Neural cell (in vitro differentiated cells): ENCODE results near the gene PODXL2. TPM values are rescaled to one million over a fixed set of nuclear protein-coding genes. Genes with fewer than 3 reads are reported as not detected.

Experiments
- H2AFZ ChIP-seq: fragments of 200-600, 300-800 bp; sonication (generic), shearing (Covaris generic); 2 replicates; pipeline ENCODE4 v1.6.0; 2014; ENCODE audit warnings: low read depth, mild to moderate bottlenecking, antibody characterized with exemption, low read length, moderate library complexity
- H3F3A ChIP-seq: fragments of 200-600 bp; shearing (Covaris generic); 2 replicates; pipeline ENCODE4 v1.6.1; 2016; ENCODE audit warnings: mild to moderate bottlenecking, moderate library complexity, mixed read lengths, antibody characterized with exemption, low read length; ENCODE audit not compliant: insufficient read depth, poor library complexity, severe bottlenecking
- H3K27ac ChIP-seq: fragments of 200-600, 300-800 bp; sonication (generic), shearing (Covaris generic); 2 replicates; pipeline ENCODE4 v1.5.1; 2014; ENCODE audit warnings: mild to moderate bottlenecking, low read length, moderate library complexity
- H3K27me3 ChIP-seq: fragments of 300-800, 200-600 bp; sonication (generic), shearing (Covaris generic); 2 replicates; pipeline ENCODE4 v1.6.0; 2014; ENCODE audit warnings: mild to moderate bottlenecking, low read depth, low read length, moderate library complexity; ENCODE audit not compliant: insufficient read depth
- H3K36me3 ChIP-seq: fragments of 300-800, 200-600 bp; sonication (generic), shearing (Covaris generic); 2 replicates; pipeline ENCODE4 v1.5.1; 2014; ENCODE audit warnings: mild to moderate bottlenecking, antibody characterized with exemption, low read length, moderate library complexity; ENCODE audit not compliant: insufficient read depth
- H3K4me2 ChIP-seq: fragments of 300-800, 200-600 bp; sonication (generic), shearing (Covaris generic); 2 replicates; pipeline ENCODE4 v1.6.0; 2014; ENCODE audit warnings: mild to moderate bottlenecking, low read length
- H3K4me3 ChIP-seq: fragments of 300-800, 200-600 bp; sonication (generic), shearing (Covaris generic); 2 replicates; pipeline ENCODE4 v1.5.1; 2014; ENCODE audit warnings: mild to moderate bottlenecking, low read length, moderate library complexity
- H3K79me2 ChIP-seq: fragments of 200-600 bp; shearing (Covaris generic); replicated peaks from 2 replicates; pipeline ENCODE4 v1.6.0; 2014; ENCODE audit warnings: mild to moderate bottlenecking, low read length, moderate library complexity; ENCODE audit not compliant: insufficient read depth
- H3K9ac ChIP-seq: fragments of 300-800, 200-600 bp; sonication (generic), shearing (Covaris generic); 2 replicates; pipeline ENCODE4 v1.6.1; 2016; ENCODE audit warnings: mild to moderate bottlenecking, low read length, mixed read lengths
- H3K9me2 ChIP-seq: fragments of 200-600 bp; shearing (Covaris generic); 2 replicates; pipeline ENCODE4 v1.6.1; 2016; ENCODE audit warnings: mild to moderate bottlenecking, low read length, mixed read lengths; ENCODE audit not compliant: insufficient read depth
- H3K9me3 ChIP-seq: fragments of 200-600, 300-800 bp; sonication (generic), shearing (Covaris generic); 2 replicates; pipeline ENCODE4 v1.6.1; 2016; ENCODE audit warnings: mild to moderate bottlenecking, mixed run types, low read length, moderate library complexity, mixed read lengths
- H4K20me1 ChIP-seq: fragments of 200-600 bp; shearing (Covaris generic); 2 replicates; pipeline ENCODE4 v1.6.1; 2016; ENCODE audit warnings: mild to moderate bottlenecking, mixed run types; ENCODE audit not compliant: insufficient read depth
- EP300 ChIP-seq: fragments of 450-650 bp; conservative IDR thresholded peaks from 2 replicates; pipeline ENCODE4 v1.6.1; 2014; ENCODE audit warnings: antibody characterized with exemption, mild to moderate bottlenecking, moderate library complexity; ENCODE audit not compliant: poor library complexity, severe bottlenecking
- EZH2 ChIP-seq: fragments of 200-600, 300-800 bp; shearing (Covaris generic), sonication (generic); IDR thresholded peaks from 2 replicates; pipeline ENCODE4 v1.6.1; 2014; ENCODE audit warnings: antibody characterized with exemption, low read length, borderline replicate concordance, mild to moderate bottlenecking; ENCODE audit not compliant: insufficient read depth, poor library complexity, severe bottlenecking
- MXI1 ChIP-seq: fragments of 450-650 bp; conservative IDR thresholded peaks from 2 replicates; pipeline ENCODE4 v1.6.1; 2014; ENCODE audit warnings: antibody characterized with exemption, mild to moderate bottlenecking; ENCODE audit not compliant: poor library complexity, severe bottlenecking
- POLR2AphosphoS5 ChIP-seq: IDR thresholded peaks from 2 replicates; pipeline ENCODE4 v1.6.1; 2012
- polyA plus RNA-seq: library from polyadenylated mRNA; depleted of rRNA; stranded (reverse); fragments of >200 nt; gene quantifications from 2 replicates; pipeline ENCODE4 v1.2.3, GENCODE V29; 2014
- TF ChIP-seq, protein P1 (sequence below): IDR thresholded peaks from 2 replicates; pipeline ENCODE4 v1.6.1; 2012; ENCODE audit warnings: borderline replicate concordance

PODXL2 gene
- polyA plus RNA-seq, 1 donor from 2014 or later: 266 TPM

- Histone ChIP-seq H3K9ac (no peak overlapping the region), H2AFZ (no peak overlapping the region), H3K4me2 (no peak overlapping the region), H4K20me1 (no peaks in the 10 kb centered on the region), H3K36me3 (no peaks in the 10 kb centered on the region), H3K27ac (no peak overlapping the region), H3K79me2 (no peaks in the 10 kb centered on the region), H3K4me3 (peak overlapping the region; percentile 43), H3K9me2 (no peaks in the 10 kb centered on the region), H3K9me3 (no peaks in the 10 kb centered on the region), H3F3A (no peaks in the 10 kb centered on the region), H3K27me3 (no peaks in the 10 kb centered on the region)
- TF ChIP-seq MXI1: no peak
- no peak for TF ChIP-seq POLR2AphosphoS5
- no peak for TF ChIP-seq EP300
- TF ChIP-seq, protein P1, sequence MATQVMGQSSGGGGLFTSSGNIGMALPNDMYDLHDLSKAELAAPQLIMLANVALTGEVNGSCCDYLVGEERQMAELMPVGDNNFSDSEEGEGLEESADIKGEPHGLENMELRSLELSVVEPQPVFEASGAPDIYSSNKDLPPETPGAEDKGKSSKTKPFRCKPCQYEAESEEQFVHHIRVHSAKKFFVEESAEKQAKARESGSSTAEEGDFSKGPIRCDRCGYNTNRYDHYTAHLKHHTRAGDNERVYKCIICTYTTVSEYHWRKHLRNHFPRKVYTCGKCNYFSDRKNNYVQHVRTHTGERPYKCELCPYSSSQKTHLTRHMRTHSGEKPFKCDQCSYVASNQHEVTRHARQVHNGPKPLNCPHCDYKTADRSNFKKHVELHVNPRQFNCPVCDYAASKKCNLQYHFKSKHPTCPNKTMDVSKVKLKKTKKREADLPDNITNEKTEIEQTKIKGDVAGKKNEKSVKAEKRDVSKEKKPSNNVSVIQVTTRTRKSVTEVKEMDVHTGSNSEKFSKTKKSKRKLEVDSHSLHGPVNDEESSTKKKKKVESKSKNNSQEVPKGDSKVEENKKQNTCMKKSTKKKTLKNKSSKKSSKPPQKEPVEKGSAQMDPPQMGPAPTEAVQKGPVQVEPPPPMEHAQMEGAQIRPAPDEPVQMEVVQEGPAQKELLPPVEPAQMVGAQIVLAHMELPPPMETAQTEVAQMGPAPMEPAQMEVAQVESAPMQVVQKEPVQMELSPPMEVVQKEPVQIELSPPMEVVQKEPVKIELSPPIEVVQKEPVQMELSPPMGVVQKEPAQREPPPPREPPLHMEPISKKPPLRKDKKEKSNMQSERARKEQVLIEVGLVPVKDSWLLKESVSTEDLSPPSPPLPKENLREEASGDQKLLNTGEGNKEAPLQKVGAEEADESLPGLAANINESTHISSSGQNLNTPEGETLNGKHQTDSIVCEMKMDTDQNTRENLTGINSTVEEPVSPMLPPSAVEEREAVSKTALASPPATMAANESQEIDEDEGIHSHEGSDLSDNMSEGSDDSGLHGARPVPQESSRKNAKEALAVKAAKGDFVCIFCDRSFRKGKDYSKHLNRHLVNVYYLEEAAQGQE: no peak
Measured at GRCh38 chr3:127671523-127672428, 42.8 kb downstream of the PODXL2 start.

DNA sequence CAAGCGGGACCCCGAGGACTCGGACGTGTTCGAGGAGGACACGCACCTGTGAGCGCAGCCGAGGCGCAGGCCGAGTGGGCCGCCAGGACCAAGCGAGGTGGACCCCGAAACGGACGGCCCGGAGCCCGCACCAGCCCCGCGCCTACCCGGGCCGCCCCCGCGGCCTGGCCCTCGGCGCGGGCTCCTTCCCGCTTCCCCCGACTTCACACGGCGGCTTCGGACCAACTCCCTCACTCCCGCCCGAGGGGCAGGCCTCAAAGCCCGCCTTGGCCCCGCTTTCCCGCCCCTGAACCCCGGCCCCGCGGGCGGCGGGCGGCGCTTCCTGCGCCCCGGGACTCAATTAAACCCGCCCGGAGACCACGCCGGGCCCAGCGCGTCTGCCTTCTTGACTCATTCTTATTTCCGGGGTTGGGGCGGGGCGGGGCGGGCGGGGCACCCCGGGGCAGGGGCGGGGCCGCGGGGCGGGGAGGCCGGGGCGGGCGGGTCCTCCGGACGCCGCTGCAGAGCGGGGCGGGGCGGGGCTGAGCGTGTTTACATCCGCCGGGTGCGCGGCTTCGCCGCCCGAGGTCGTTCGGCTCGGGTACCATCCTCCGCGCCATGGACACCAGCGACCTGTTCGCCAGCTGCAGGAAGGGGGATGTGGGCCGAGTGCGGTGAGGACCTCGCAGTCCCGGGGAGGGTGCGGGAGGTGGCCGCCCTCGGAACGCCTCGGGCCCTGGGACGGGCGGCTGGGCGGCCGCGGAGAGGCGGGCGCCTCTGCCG is 43.6 kb downstream of the PODXL2 start, which contains the start of gene ABTB1:
Gene ABTB1, plus strand, starts transcription at position 524 of the 762 bp plus-strand sequence. Its CDS starts 74 bp downstream, at position 598.
- Histone ChIP-seq H3K27me3 (no peaks in the 10 kb centered on the region), H3K79me2 (no peaks in the 10 kb centered on the region), H2AFZ (no peak within 1 kb of the TSS), H3K4me2 (no peak within 1 kb of the TSS), H3K9ac (peak within 1 kb of the TSS; percentile 42), H3K4me3 (peak within 1 kb of the TSS; percentile 60), H3K27ac (no peak within 1 kb of the TSS), H3K36me3 (no peaks in the 10 kb centered on the region), H3K9me2 (no peaks in the 10 kb centered on the region), H4K20me1 (no peaks in the 10 kb centered on the region), H3K9me3 (no peaks in the 10 kb centered on the region), H3F3A (no peaks in the 10 kb centered on the region)
- no peak for TF ChIP-seq EZH2
- peak; percentile 16 for TF ChIP-seq POLR2AphosphoS5
